MM.1S (cell line): ENCODE measurements around the gene STK32B.

Experiments used
- EZH2 ChIP-seq: fragments of 300-600 bp; sonication (generic); optimal IDR thresholded peaks from 2 replicates; pipeline ENCODE3; 2017; ENCODE audit warnings: low read depth, mild to moderate bottlenecking, antibody characterized with exemption, low read length, mixed read lengths
- TF ChIP-seq, protein P1 (sequence below): fragments of 300-600 bp; sonication (generic); IDR thresholded peaks from 2 replicates; pipeline ENCODE4 v1.5.1; 2016; ENCODE audit warnings: antibody characterized with exemption, low read length, mixed read lengths

DNA sequence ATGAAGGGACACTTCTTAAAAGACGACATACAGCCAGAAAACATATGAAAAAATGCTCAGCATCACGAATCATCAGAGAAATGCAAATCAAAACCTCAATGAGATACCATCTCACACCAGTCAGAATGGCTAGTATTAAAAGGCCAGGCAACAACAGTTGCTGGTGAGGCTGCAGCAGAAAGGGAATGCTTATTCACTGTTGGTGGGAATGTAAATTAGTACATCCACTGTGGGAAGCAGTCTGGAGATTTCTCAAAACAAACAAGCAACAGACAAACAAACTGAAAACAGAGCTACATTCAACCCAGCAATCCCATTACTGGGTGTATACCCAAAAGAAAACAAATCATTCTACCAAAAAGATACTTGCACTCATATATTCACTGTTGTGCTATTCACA lies 459.2 kb downstream of the STK32B start:
- TF ChIP-seq, protein P1, sequence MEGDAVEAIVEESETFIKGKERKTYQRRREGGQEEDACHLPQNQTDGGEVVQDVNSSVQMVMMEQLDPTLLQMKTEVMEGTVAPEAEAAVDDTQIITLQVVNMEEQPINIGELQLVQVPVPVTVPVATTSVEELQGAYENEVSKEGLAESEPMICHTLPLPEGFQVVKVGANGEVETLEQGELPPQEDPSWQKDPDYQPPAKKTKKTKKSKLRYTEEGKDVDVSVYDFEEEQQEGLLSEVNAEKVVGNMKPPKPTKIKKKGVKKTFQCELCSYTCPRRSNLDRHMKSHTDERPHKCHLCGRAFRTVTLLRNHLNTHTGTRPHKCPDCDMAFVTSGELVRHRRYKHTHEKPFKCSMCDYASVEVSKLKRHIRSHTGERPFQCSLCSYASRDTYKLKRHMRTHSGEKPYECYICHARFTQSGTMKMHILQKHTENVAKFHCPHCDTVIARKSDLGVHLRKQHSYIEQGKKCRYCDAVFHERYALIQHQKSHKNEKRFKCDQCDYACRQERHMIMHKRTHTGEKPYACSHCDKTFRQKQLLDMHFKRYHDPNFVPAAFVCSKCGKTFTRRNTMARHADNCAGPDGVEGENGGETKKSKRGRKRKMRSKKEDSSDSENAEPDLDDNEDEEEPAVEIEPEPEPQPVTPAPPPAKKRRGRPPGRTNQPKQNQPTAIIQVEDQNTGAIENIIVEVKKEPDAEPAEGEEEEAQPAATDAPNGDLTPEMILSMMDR, result no peak
- no peak for TF ChIP-seq EZH2
